Measurements from ENCODE around the gene SNX30. TPM values are rescaled to one million over a fixed set of nuclear protein-coding genes. Genes with fewer than 3 reads are reported as not detected.

SNX30 gene, protein sequence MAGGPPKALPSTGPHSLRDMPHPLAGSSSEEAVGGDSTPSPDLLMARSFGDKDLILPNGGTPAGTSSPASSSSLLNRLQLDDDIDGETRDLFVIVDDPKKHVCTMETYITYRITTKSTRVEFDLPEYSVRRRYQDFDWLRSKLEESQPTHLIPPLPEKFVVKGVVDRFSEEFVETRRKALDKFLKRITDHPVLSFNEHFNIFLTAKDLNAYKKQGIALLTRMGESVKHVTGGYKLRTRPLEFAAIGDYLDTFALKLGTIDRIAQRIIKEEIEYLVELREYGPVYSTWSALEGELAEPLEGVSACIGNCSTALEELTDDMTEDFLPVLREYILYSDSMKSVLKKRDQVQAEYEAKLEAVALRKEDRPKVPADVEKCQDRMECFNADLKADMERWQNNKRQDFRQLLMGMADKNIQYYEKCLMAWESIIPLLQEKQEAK
- 17.2 and 25.2 TPM in 2 replicates for total RNA-seq

GRCh38 chr9:112750016-112750763 lies at the start of gene SNX30:
Gene SNX30 (plus strand): TSS chr9:112750760. CDS start chr9:112751002, 242 bp downstream.

GRCh38 chr9:112717661-112718331 lies 32.8 kb upstream of the SNX30 start, which contains the start of gene INIP:
Gene INIP (minus strand): TSS chr9:112718117. CDS start chr9:112716485, 1,632 bp downstream.

DNA sequence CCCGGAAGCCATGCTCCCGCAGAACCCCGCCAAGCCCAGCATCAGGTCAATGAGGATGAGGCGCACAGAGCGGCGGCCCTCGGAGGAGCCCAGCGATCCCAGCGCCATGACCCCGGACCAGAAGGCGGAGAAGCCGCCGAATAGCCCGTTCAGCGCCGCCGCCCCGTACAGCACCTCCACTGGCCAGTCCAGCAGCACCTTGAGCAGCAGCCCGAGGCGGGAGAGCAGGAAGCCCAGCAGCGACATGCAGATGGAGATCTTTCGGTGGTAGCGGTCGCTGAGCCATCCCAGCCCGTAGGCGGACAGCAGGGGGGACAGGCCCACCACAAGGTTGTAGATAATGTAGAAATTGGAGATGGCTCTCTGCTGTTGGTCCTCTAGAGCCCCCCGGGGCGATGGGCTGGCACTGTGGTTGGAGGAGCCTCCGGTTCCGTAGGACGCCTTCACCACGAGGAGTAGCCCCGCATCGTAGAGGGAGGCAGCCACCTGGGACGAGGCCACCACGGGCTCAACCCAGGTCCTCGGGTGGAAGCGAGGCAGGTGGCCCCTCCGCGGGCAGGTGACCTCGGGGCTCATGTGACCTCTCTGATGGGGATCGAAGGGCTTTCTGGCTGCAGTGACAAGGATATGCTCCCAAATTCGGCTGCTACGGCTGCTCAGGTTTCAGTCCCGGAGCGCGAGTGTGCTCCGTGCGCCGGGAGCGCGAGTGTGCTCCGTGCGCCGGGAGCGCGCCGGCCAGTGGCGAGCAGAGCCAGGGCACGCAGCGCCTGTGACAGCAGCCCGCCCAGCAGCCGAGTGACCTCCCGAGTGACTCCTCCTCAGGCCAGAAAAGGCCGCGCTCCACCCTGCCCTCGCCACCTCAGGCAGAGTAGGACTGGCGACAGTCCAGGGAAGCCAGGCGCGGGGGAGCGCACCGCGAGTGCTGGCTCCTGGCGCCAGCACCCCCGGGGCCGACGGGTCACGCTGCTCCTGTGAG lies 139.8 kb downstream of the SNX30 start, which contains the start of gene SLC46A2:
SLC46A2 (minus strand) TSS at position 771 of the 976 bp plus-strand sequence; CDS start at position 576, 195 bp downstream.

Other genes with a start within 250 kb of the SNX30 start
- 10.0 and 11.3 TPM in 2 replicates for gene INIP, start 32.6 kb upstream of the SNX30 start, total RNA-seq
- not detected in 2 replicates for gene SLC46A2, start 140.1 kb downstream of the SNX30 start, total RNA-seq